IPS-18a (cell line): ENCODE measurements around the gene PTPRN2.

Experiments
- H3K27ac ChIP-seq: one replicate; pipeline ENCODE4 v1.5.1; 2013; ENCODE audit warnings: low read length
- H3K27me3 ChIP-seq: one replicate; pipeline ENCODE4 v1.6.1; 2013; ENCODE audit warnings: mild to moderate bottlenecking, low read length; ENCODE audit not compliant: control insufficient read depth, insufficient read depth
- H3K36me3 ChIP-seq: one replicate; pipeline ENCODE4 v1.6.1; 2013; ENCODE audit warnings: low read depth, low read length; ENCODE audit not compliant: control insufficient read depth
- H3K4me1 ChIP-seq: one replicate; pipeline ENCODE4 v1.6.1; 2013; ENCODE audit warnings: low read depth, low read length; ENCODE audit not compliant: control insufficient read depth
- H3K4me3 ChIP-seq: one replicate; pipeline ENCODE4 v1.5.1; 2013; ENCODE audit warnings: low read length
- H3K9ac ChIP-seq: one replicate; pipeline ENCODE4 v1.6.1; 2013; ENCODE audit warnings: mild to moderate bottlenecking, low read length, moderate library complexity
- H3K9me3 ChIP-seq: one replicate; pipeline ENCODE4 v1.6.1; 2013; ENCODE audit warnings: low read depth, low read length; ENCODE audit not compliant: control insufficient read depth

The PTPRN2 gene

GRCh38 chr7:157951300-157952049 is 636.1 kb downstream of the PTPRN2 start:
- Histone ChIP-seq H3K36me3 (no peaks in the 10 kb centered on the region), H3K4me3 (no peak overlapping the region), H3K9ac (no peak overlapping the region), H3K9me3 (peaks cover 3% of the 10 kb centered on the region), H3K27me3 (no peaks in the 10 kb centered on the region), H3K27ac (no peak overlapping the region), H3K4me1 (peaks cover 15% of the 10 kb centered on the region)

GRCh38 chr7:157949711-157950110 is 637.9 kb downstream of the PTPRN2 start:
- peaks cover 3% of the 10 kb centered on the region for H3K9me3 ChIP-seq
- H3K36me3 ChIP-seq, result no peaks in the 10 kb centered on the region
- H3K27me3 ChIP-seq, result no peaks in the 10 kb centered on the region
- H3K4me3 ChIP-seq, result no peak overlapping the region
- H3K27ac ChIP-seq, result no peak overlapping the region
- H3K9ac ChIP-seq, result no peak overlapping the region
- no peaks in the 10 kb centered on the region for H3K4me1 ChIP-seq

GRCh38 chr7:157947504-157947903 is 640.1 kb downstream of the PTPRN2 start:
- no peak overlapping the region for H3K4me3 ChIP-seq
- no peaks in the 10 kb centered on the region for H3K4me1 ChIP-seq
- peaks cover 3% of the 10 kb centered on the region for H3K9me3 ChIP-seq
- no peak overlapping the region for H3K27ac ChIP-seq
- H3K9ac ChIP-seq, result no peak overlapping the region
- H3K27me3 ChIP-seq, result no peaks in the 10 kb centered on the region
- no peaks in the 10 kb centered on the region for H3K36me3 ChIP-seq

- Histone ChIP-seq H3K9ac (no peak overlapping the region), H3K36me3 (no peaks in the 10 kb centered on the region), H3K9me3 (peaks cover 3% of the 10 kb centered on the region), H3K4me1 (no peaks in the 10 kb centered on the region), H3K4me3 (no peak overlapping the region), H3K27me3 (no peaks in the 10 kb centered on the region), H3K27ac (no peak overlapping the region)
Measured at GRCh38 chr7:157946398-157947060, 641.1 kb downstream of the PTPRN2 start.

- no peaks in the 10 kb centered on the region for H3K27me3 ChIP-seq
- no peaks in the 10 kb centered on the region for H3K4me1 ChIP-seq
- no peak overlapping the region for H3K9ac ChIP-seq
- H3K27ac ChIP-seq, result no peak overlapping the region
- peaks cover 3% of the 10 kb centered on the region for H3K9me3 ChIP-seq
- no peaks in the 10 kb centered on the region for H3K36me3 ChIP-seq
- no peak overlapping the region for H3K4me3 ChIP-seq
Measured at GRCh38 chr7:157945401-157945800, 642.2 kb downstream of the PTPRN2 start.

GRCh38 chr7:157944734-157945291 is 642.8 kb downstream of the PTPRN2 start:
- Histone ChIP-seq H3K9me3 (peaks cover 3% of the 10 kb centered on the region), H3K9ac (no peak overlapping the region), H3K27me3 (no peaks in the 10 kb centered on the region), H3K4me1 (no peaks in the 10 kb centered on the region), H3K36me3 (no peaks in the 10 kb centered on the region), H3K27ac (no peak overlapping the region), H3K4me3 (no peak overlapping the region)

- H3K36me3 ChIP-seq, result no peaks in the 10 kb centered on the region
- no peak overlapping the region for H3K9ac ChIP-seq
- no peaks in the 10 kb centered on the region for H3K4me1 ChIP-seq
- no peak overlapping the region for H3K27ac ChIP-seq
- no peak overlapping the region for H3K4me3 ChIP-seq
- H3K27me3 ChIP-seq, result no peaks in the 10 kb centered on the region
- peaks cover 3% of the 10 kb centered on the region for H3K9me3 ChIP-seq
Measured at GRCh38 chr7:157944051-157944450, 643.6 kb downstream of the PTPRN2 start.

GRCh38 chr7:157943561-157943960 is 644.1 kb downstream of the PTPRN2 start:
- Histone ChIP-seq H3K27ac (no peak overlapping the region), H3K9me3 (peaks cover 3% of the 10 kb centered on the region), H3K36me3 (no peaks in the 10 kb centered on the region), H3K27me3 (no peaks in the 10 kb centered on the region), H3K4me3 (no peak overlapping the region), H3K9ac (no peak overlapping the region), H3K4me1 (no peaks in the 10 kb centered on the region)

- no peak overlapping the region for H3K9ac ChIP-seq
- no peaks in the 10 kb centered on the region for H3K27me3 ChIP-seq
- no peak overlapping the region for H3K4me3 ChIP-seq
- no peaks in the 10 kb centered on the region for H3K4me1 ChIP-seq
- H3K36me3 ChIP-seq, result no peaks in the 10 kb centered on the region
- H3K9me3 ChIP-seq, result no peaks in the 10 kb centered on the region
- no peak overlapping the region for H3K27ac ChIP-seq
Measured at GRCh38 chr7:157941210-157941609, 646.4 kb downstream of the PTPRN2 start.

- Histone ChIP-seq H3K36me3 (no peaks in the 10 kb centered on the region), H3K4me3 (no peak overlapping the region), H3K27me3 (no peaks in the 10 kb centered on the region), H3K27ac (no peak overlapping the region), H3K4me1 (no peaks in the 10 kb centered on the region), H3K9me3 (no peaks in the 10 kb centered on the region), H3K9ac (no peak overlapping the region)
Measured at GRCh38 chr7:157940497-157940896, 647.1 kb downstream of the PTPRN2 start.

- H3K27ac ChIP-seq, result no peak overlapping the region
- no peaks in the 10 kb centered on the region for H3K27me3 ChIP-seq
- no peak overlapping the region for H3K9ac ChIP-seq
- no peaks in the 10 kb centered on the region for H3K9me3 ChIP-seq
- H3K4me1 ChIP-seq, result no peaks in the 10 kb centered on the region
- no peak overlapping the region for H3K4me3 ChIP-seq
- H3K36me3 ChIP-seq, result no peaks in the 10 kb centered on the region
Measured at GRCh38 chr7:157938211-157938610, 649.4 kb downstream of the PTPRN2 start.

- Histone ChIP-seq H3K27ac (no peak overlapping the region), H3K9me3 (peaks cover 4% of the 10 kb centered on the region), H3K9ac (no peak overlapping the region), H3K27me3 (no peaks in the 10 kb centered on the region), H3K36me3 (no peaks in the 10 kb centered on the region), H3K4me3 (no peak overlapping the region), H3K4me1 (no peaks in the 10 kb centered on the region)
Measured at GRCh38 chr7:157937406-157937805, 650.2 kb downstream of the PTPRN2 start.
